NCI-H1694 treated with DMSO at 0.1 percent for 48 hours (cell line): ENCODE measurements around the gene AARS2.
A peak's percentile ranks its signal among the peaks of the same experiment; 100 is the strongest.

Experiments
- DNase-seq: peaks from one replicate; lab custom pipeline; 2025; lab: John Stamatoyannopoulos, UW

The AARS2 gene

GRCh38 chr6:44275749-44276648, 37.1 kb downstream of the AARS2 start:
- DNase-seq: no peak

GRCh38 chr6:44275271-44275748, 37.8 kb downstream of the AARS2 start:
- DNase-seq: no peak

GRCh38 chr6:44273617-44274016, 39.5 kb downstream of the AARS2 start:
- DNase-seq: no peak

- DNase-seq: no peak
Measured at GRCh38 chr6:44272999-44273566, 40.1 kb downstream of the AARS2 start.

- DNase-seq: no peak
Measured at GRCh38 chr6:44272529-44272928, 40.6 kb downstream of the AARS2 start.

GRCh38 chr6:44271914-44272313, 41.2 kb downstream of the AARS2 start:
- DNase-seq: no peak

GRCh38 chr6:44271406-44271723, 41.8 kb downstream of the AARS2 start:
- DNase-seq: no peak

- DNase-seq: no peak
Measured at GRCh38 chr6:44270526-44271405, 42.4 kb downstream of the AARS2 start.

GRCh38 chr6:44269921-44270525, 43.1 kb downstream of the AARS2 start, which contains the start of gene TMEM151B:
TSS of gene TMEM151B (plus strand) at chr6:44270450. CDS start at chr6:44270743, 293 bp downstream.
- DNase-seq: no peak

GRCh38 chr6:44269178-44269920, 43.8 kb downstream of the AARS2 start:
- DNase-seq: no peak

- DNase-seq: peak; percentile 37
Measured at GRCh38 chr6:44268095-44268628, 45.0 kb downstream of the AARS2 start.

- no peak for DNase-seq
Measured at GRCh38 chr6:44267252-44267651, 45.9 kb downstream of the AARS2 start.

GRCh38 chr6:44266347-44266746, 46.8 kb downstream of the AARS2 start:
- no peak for DNase-seq

- DNase-seq: no peak
Measured at GRCh38 chr6:44265722-44266233, 47.4 kb downstream of the AARS2 start.

- DNase-seq: peak; percentile 38
Measured at GRCh38 chr6:44265007-44265721, 48.0 kb downstream of the AARS2 start, which contains the start of gene NFKBIE. TSS of gene NFKBIE (minus strand) at chr6:44265551. CDS start at chr6:44265346, 205 bp downstream.

- DNase-seq: no peak
Measured at GRCh38 chr6:44264154-44265006, 48.8 kb downstream of the AARS2 start.

GRCh38 chr6:44263354-44264100, 49.6 kb downstream of the AARS2 start:
- no peak for DNase-seq
